Measurements from ENCODE around the gene CDC40. TPM values are rescaled to one million over a fixed set of nuclear protein-coding genes. Genes with fewer than 3 reads are reported as not detected.

The CDC40 gene
- total RNA-seq (10 to 100 TPM; 16.3 to 20.1 TPM), polyA plus RNA-seq (ENCODE audit: insufficient read depth, low read depth, low replicate concordance) (17.9 TPM)
- long read RNA-seq, donor 1, transcript CDC40-201 (15 exons, 3,848 nt): major isoform, 5 of 5 reads
- long read RNA-seq, donor 1, partial matches to known transcripts: 0 of 5 reads
- long read RNA-seq, donor 1, other reads (novel, unspliced or antisense): 0 of 5 reads
- long read RNA-seq, donor 2, partial matches to known transcripts: 0 of 5 reads
- long read RNA-seq, donor 2, other reads (novel, unspliced or antisense): 0 of 5 reads

GRCh38 chr6:110180228-110181008 lies at the start of gene CDC40:
Gene CDC40, plus strand, starts transcription at chr6:110180427. Its CDS starts 18 bp downstream, at chr6:110180445.
- H3K4me1 ChIP-seq: peaks cover 30% of the 10 kb centered on the region
- H3K27me3 ChIP-seq: no peaks in the 10 kb centered on the region
- H3K27ac ChIP-seq: peak within 1 kb of the TSS; percentile 76 to 92
- 0% methylated on average over 27 to 28 of the region's 28 CpGs for WGBS, 2 donors
- peak; percentile 83 for DNase-seq
- TF ChIP-seq CTCF (IDR thresholded peaks at IDR 0.05) (no peak), POLR2A (IDR thresholded peaks at IDR 0.05) (no peak)
- no peaks in the 10 kb centered on the region for H3K36me3 ChIP-seq (ENCODE audit: low read depth, missing control alignments)
- no peaks in the 10 kb centered on the region for H3K9me3 ChIP-seq
- peak within 1 kb of the TSS; percentile 80 to 96 for H3K4me3 ChIP-seq
- intact Hi-C loops (cut with DNase I; ENCODE audit: low total_unique reads): no loop called here

GRCh38 chr6:110137924-110138887 lies 42.0 kb upstream of the CDC40 start:
- H3K36me3 ChIP-seq (ENCODE audit: low read depth, missing control alignments): no peaks in the 10 kb centered on the region
- no peaks in the 10 kb centered on the region for H3K9me3 ChIP-seq
- DNase-seq: no peak
- no peaks in the 10 kb centered on the region for H3K4me1 ChIP-seq
- no peak for TF ChIP-seq CTCF (IDR thresholded peaks at IDR 0.05)
- TF ChIP-seq POLR2A (IDR thresholded peaks at IDR 0.05): no peak
- no peak overlapping the region for H3K4me3 ChIP-seq
- no peaks in the 10 kb centered on the region for H3K27me3 ChIP-seq
- 92 to 97% methylated on average over 9 to 10 of the region's 10 CpGs for WGBS, 2 donors
- intact Hi-C loops (cut with DNase I; ENCODE audit: low total_unique reads): no loop called here
- H3K27ac ChIP-seq: no peak overlapping the region

GRCh38 chr6:110139052-110139451 lies 41.2 kb upstream of the CDC40 start:
- DNase-seq: no peak
- H3K4me3 ChIP-seq: no peak overlapping the region
- no peak for TF ChIP-seq CTCF (IDR thresholded peaks at IDR 0.05)
- no peak for TF ChIP-seq POLR2A (IDR thresholded peaks at IDR 0.05)
- no peaks in the 10 kb centered on the region for H3K36me3 ChIP-seq (ENCODE audit: low read depth, missing control alignments)
- no peak overlapping the region for H3K27ac ChIP-seq
- H3K27me3 ChIP-seq: no peaks in the 10 kb centered on the region
- no peaks in the 10 kb centered on the region for H3K9me3 ChIP-seq
- WGBS, 2 donors: 94 to 95% methylated on average over 4 to 9 of the region's 9 CpGs
- intact Hi-C loops (cut with DNase I; ENCODE audit: low total_unique reads): no loop called here
- H3K4me1 ChIP-seq: no peaks in the 10 kb centered on the region

GRCh38 chr6:110140650-110141049 lies 39.6 kb upstream of the CDC40 start:
- no peaks in the 10 kb centered on the region for H3K4me1 ChIP-seq
- TF ChIP-seq POLR2A (IDR thresholded peaks at IDR 0.05) (no peak), CTCF (IDR thresholded peaks at IDR 0.05) (no peak)
- no peak overlapping the region for H3K4me3 ChIP-seq
- H3K27me3 ChIP-seq: no peaks in the 10 kb centered on the region
- WGBS, 2 donors: 78 to 82% methylated on average over 2 of the region's 2 CpGs
- intact Hi-C loops (cut with DNase I; ENCODE audit: low total_unique reads): no loop called here
- H3K9me3 ChIP-seq: no peaks in the 10 kb centered on the region
- DNase-seq: no peak
- H3K27ac ChIP-seq: no peak overlapping the region
- no peaks in the 10 kb centered on the region for H3K36me3 ChIP-seq (ENCODE audit: low read depth, missing control alignments)
